NCI-H748 treated with DMSO at 0.1 percent for 48 hours (cell line): ENCODE measurements around the gene IRF4.

Source experiments
- DNase-seq: peaks from one replicate; lab custom pipeline; 2025; lab: John Stamatoyannopoulos, UW

The IRF4 gene

GRCh38 chr6:353642-354614 is 37.6 kb upstream of the IRF4 start:
- DNase-seq: no peak

GRCh38 chr6:354631-355280 is 36.8 kb upstream of the IRF4 start:
- DNase-seq: no peak

GRCh38 chr6:355373-356208 is 36.0 kb upstream of the IRF4 start:
- no peak for DNase-seq

- DNase-seq: no peak
These were observed 34.7 kb upstream of the IRF4 start for GRCh38 chr6:356828-357251.

GRCh38 chr6:357261-357790 is 34.2 kb upstream of the IRF4 start:
- no peak for DNase-seq

DNA sequence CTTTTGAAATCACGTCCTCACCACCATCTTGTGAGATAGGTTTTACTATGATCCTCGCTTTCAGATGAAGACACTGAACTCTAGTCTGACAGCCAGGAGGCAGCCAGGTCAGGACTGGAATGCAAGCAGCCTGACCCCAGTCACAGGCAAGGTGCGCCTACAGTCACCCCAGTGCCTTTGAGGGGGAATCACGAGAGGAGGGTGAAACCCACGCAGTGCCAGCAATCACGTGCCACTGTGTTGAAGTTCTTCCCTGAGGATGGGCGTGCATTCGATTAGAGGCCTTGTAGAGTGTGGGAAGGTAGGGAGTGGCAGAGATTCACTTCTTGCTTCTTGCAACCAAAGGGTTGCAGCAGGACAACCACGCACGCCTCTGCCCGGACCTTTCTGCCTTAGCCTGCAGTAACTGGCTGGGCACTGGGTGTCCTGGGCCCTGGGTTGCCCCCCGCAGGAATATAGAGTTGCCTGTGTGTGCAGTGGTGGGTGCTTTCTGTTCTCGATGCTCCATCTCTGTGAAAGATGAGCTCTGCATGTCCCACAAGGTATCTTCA is 33.7 kb upstream of the IRF4 start:
- no peak for DNase-seq

DNA sequence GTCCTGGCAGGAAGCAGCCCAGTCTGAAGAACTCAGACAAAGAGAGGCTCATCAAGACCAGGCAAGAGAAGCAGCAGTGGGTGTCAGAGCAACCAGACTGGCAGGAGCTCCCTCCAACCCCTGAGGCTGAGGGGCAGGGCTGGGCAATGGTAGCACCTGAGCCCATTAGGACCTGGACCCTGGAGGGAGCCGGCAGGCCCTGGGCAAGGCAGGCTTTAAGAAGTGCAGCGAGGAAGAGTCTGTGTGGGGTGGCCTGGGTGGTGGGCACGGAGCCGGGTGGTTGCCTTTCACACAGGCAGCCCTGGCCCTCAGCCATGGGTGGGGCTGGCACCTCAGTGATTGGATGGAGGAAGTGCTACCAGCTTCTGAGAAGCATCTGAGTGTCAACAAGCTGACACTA is 33.1 kb upstream of the IRF4 start:
- no peak for DNase-seq

GRCh38 chr6:358847-359246 is 32.7 kb upstream of the IRF4 start:
- no peak for DNase-seq

GRCh38 chr6:359261-360035 is 32.1 kb upstream of the IRF4 start:
- no peak for DNase-seq

GRCh38 chr6:360349-360748 is 31.2 kb upstream of the IRF4 start:
- no peak for DNase-seq

DNA sequence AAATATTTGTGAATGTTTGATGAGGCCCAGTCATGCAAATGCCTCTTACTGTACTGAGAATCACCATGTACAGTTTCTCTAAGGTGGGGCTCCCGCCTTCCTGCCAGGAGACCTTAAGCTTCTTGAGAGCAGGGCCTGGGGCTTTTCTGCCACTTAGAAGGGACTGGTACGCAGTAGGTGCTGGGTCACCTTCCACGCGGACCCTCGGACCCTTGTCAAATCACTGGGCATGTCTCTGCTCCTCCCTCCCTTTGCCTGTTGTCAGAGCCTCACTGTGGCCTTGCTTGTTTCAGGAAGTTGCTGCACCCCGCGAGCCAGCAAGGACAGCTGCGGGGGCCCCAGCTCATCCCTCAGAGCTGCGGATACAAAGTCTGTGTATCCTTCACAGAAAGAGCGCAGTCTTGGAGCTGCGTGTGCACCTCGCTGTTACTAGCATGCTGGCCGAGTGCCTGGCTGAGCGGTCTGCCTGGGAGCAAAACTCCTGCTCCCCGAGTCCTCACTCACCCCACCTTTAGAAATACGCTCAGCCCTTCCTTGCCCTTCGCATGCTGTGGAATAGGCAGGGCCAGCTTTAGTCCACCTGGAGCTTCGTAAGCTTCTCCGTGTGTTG is 30.7 kb upstream of the IRF4 start:
- no peak for DNase-seq

GRCh38 chr6:361411-362132 is 30.0 kb upstream of the IRF4 start:
- DNase-seq: no peak

DNA sequence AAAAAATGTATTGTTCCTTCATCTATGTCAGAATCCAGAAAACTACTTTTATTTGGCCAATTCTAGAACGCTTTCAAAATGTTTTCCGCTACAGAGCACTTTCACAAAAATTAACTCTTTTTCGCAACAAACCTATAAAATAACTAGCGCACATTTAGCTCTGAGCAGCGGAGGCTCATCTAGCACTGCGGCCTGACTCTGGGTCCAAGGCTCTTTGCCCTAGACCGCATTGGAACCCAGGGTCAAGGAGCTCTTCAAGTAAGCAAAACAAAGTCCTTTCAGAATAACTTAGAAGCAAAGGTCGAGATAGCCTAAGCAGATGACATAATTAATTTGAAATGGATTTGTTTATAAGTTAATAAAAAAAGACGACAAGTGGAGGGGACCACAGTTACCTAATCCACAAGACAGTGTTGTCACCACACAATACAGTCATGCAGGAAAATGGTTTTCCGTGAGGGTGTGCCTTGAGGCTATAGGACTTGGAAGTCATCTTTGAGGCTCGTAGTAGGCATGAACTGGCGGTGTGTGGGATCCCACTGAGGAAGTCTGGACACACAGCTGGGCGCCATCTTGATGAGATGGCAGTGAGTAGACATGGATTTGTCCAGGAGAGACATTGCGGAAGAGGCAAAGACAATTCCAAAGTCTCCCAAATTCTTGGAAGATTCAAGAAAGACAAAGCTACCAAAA is 29.2 kb upstream of the IRF4 start:
- DNase-seq: no peak

DNA sequence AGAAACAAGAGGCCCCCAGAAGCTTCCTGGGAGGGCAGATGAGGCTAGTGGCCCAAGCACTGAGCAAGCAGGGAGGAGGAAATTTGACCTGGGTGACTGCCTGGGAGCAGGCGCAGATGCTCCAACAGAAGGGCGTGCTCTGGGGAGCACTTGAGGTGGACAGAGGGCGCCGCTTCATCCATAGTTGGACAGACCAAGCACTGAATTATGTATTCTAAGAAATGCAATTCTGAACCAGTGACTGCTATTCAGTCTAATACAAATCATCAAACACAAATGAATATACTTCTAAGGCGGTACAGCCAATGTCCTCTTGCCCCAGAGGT is 28.7 kb upstream of the IRF4 start:
- DNase-seq: no peak

- no peak for DNase-seq
These were observed 28.3 kb upstream of the IRF4 start for GRCh38 chr6:363291-363690.

GRCh38 chr6:363909-364308 is 27.6 kb upstream of the IRF4 start:
- no peak for DNase-seq

- DNase-seq: no peak
These were observed 26.7 kb upstream of the IRF4 start for GRCh38 chr6:364609-365540.

DNA sequence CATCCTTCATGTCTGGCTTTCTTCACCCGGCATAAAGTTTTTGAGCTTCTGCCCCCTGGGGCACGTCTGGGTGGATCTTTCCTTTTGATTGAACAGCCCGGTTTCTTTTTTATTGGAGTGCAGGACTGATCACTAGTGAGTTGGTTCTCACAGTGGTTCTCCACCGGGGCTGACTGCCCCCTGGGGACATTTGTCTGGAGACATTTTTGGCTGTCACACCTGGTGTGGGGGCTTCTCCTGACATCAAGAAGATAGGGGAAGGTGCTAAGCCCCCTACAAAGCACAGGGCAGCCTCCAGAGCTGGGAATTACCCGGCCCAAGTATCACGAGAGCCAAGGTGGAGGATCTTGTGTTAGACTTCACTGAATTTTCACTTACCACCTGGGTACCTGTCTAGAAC is 25.7 kb upstream of the IRF4 start:
- DNase-seq: no peak
